AG04449 (cell line): ENCODE data around the gene CDC42BPA.
A peak's percentile ranks its signal among the peaks of the same experiment; 100 is the strongest.

Experiments
- CTCF ChIA-PET: fragments of 350-600 bp; formaldehyde crosslinking; extraction: SDS; loops from one replicate; lab custom pipeline; 2021; ENCODE audit warnings: antibody characterized with exemption; lab: Yijun Ruan, JAX
- POLR2A ChIA-PET: fragments of 400-600, 350-600 bp; formaldehyde crosslinking; extraction: SDS; loops from one replicate; lab custom pipeline; 2020; ENCODE audit warnings: antibody characterized with exemption, inconsistent platforms; lab: Yijun Ruan, JAX
- DNase-seq: peaks from one replicate; pipeline ENCODE4 v3.0.0-alpha.2; 2010; ENCODE audit warnings: low read depth, low spot score
- H3K4me3 ChIP-seq: 2 replicates; pipeline ENCODE4 v1.5.1; 2011; ENCODE audit warnings: low read depth, mild to moderate bottlenecking, control low read depth, low read length
- TF ChIP-seq, protein P1 (sequence below): IDR thresholded peaks from one replicate; pipeline ENCODE4 v1.5.1; 2011; ENCODE audit warnings: mild to moderate bottlenecking, moderate library complexity, low read length, control low read depth, inconsistent platforms; ENCODE audit not compliant: insufficient read depth; ENCODE audit errors: missing control alignments

CDC42BPA gene

DNA sequence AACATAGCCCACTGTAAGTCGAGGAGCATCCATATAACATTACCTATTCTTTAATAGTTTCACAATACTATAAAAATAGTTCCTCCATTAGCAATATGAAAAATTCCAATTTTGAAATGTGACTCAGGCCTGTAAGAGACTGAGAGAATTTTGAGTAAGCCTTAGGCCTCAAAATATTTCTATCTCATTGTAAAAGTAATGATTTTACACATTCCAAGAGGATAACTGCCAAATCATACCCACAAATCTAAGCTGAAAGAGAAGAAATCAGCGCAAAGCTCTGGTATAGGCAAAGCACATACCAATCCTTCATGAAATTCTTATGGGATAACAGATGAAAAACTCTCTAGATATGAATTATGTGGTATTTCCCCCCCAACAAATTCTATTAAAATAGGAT, 144.1 kb downstream of the CDC42BPA start:
- TF ChIP-seq, protein P1, sequence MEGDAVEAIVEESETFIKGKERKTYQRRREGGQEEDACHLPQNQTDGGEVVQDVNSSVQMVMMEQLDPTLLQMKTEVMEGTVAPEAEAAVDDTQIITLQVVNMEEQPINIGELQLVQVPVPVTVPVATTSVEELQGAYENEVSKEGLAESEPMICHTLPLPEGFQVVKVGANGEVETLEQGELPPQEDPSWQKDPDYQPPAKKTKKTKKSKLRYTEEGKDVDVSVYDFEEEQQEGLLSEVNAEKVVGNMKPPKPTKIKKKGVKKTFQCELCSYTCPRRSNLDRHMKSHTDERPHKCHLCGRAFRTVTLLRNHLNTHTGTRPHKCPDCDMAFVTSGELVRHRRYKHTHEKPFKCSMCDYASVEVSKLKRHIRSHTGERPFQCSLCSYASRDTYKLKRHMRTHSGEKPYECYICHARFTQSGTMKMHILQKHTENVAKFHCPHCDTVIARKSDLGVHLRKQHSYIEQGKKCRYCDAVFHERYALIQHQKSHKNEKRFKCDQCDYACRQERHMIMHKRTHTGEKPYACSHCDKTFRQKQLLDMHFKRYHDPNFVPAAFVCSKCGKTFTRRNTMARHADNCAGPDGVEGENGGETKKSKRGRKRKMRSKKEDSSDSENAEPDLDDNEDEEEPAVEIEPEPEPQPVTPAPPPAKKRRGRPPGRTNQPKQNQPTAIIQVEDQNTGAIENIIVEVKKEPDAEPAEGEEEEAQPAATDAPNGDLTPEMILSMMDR, result no peak
- no peak overlapping the region for H3K4me3 ChIP-seq
- ChIA-PET POLR2A (interaction anchor here (1.0 kb wide), 1 partner anchor 67 kb away, joined by 3 read pairs; no protein-coding TSS in a partner anchor), CTCF (interaction anchor here (1.0 kb wide), 1 partner anchor 60 kb away, joined by 3 read pairs; no protein-coding TSS in a partner anchor)
- peak; percentile 54 for DNase-seq

DNA sequence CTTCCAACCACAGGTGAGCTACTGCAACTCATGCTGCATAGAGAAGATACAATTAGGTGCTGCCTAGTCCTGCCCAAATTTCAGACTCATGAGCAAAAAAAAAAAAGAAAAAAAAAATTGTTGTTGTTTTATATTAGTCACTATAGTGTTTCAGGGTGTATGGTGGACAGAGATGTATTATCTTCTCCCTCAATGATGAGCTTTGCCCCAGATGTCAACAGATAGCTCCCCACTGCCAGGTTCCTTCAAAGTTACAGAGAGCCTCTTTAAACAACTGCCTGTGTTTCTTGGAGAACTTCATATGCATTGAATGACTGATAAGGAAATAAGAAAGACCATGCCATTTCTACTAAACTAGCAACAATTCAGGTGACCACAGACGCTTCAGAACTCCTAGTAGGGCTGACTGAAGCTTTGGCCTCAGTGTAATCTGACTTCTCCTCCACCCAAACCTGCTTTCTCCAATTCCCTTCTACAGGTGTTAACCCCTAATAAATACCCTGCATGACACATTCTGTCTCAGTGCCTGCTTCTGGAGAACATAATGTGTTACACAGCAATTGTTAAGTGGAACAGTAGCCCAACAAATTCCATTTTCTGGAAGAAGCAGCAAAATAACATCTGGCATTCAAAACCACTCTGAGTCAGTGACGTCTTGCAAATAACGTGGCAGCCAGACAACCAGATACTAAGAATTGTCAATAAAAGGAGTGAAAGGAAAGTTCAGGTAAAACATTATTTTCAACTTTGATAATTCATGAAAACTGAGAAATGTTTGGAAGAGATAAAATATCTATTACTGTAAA, 147.7 kb downstream of the CDC42BPA start:
- no peak overlapping the region for H3K4me3 ChIP-seq
- TF ChIP-seq, protein P1, result no peak
- POLR2A ChIA-PET, result no interaction called here
- CTCF ChIA-PET, result interaction anchor here (0.6 to 1.1 kb wide), 3 partner anchors 9 to 42 kb away, joined by 3 read pairs; no protein-coding TSS in a partner anchor
- no peak for DNase-seq

DNA sequence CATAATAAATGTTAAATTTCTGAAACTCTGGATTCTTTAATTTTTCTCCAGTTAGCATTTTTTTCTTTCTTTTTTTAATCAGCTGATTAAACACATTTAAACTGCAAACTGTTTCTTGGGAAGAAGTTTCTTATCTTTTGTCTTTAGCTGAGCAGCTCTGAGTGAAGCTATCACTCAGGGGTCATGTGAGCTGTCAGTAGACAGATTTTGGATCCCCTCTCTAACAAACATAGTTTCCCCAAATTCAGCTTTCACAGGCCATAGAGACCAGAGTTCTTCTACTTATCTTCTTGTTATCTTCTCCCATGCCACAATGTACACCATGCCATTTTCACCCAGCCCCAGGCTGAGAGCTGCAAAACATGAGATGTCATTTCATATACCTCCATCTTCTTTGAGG, 148.9 kb downstream of the CDC42BPA start:
- ChIA-PET POLR2A (no interaction called here), CTCF (interaction anchor here (1.1 kb wide), 1 partner anchor 20 kb away, joined by 3 read pairs; no protein-coding TSS in a partner anchor)
- no peak for DNase-seq
- TF ChIP-seq, protein P1, result no peak
- no peak overlapping the region for H3K4me3 ChIP-seq

DNA sequence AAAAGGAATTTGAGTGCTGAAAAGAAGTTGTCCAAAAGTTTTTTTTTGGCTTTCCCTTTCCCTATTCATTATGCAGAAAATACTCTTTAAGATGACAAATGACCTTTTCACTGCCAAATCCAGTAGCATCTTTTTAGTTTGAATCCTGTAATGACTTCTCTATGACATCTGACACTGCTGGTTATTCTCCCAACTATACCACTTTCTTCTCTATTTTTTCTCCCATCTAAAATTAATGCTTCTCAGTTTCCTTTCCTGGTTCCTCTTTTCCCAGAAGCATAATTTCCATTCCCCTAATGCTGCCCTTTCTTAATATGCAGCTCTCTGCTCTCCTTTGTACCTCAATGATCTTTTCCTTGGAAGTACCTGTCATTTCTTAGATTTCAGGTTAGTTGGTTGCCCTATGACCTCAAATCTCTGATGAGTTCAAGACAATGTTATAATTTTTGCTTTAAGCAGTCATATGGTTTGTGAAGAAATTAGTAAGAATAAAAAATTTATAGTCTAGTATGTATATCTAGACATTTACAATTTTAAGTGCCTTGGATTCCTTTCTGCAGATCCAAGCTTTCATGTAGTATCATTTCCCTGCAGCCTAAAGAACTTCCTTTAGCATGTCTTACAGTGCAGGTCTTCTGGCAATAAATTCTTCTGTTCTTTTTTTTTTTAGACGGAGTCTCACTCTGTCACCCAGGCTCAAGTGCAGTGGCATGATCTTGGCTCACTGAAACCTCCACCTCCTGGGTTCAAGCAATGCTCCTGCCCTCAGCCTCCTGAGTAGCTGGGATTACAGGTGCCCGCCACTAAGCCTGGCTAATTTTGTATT, 150.8 kb downstream of the CDC42BPA start:
- ChIA-PET POLR2A (no interaction called here), CTCF (no interaction called here)
- no peak for DNase-seq
- H3K4me3 ChIP-seq, result no peak overlapping the region
- TF ChIP-seq, protein P1, result no peak

DNA sequence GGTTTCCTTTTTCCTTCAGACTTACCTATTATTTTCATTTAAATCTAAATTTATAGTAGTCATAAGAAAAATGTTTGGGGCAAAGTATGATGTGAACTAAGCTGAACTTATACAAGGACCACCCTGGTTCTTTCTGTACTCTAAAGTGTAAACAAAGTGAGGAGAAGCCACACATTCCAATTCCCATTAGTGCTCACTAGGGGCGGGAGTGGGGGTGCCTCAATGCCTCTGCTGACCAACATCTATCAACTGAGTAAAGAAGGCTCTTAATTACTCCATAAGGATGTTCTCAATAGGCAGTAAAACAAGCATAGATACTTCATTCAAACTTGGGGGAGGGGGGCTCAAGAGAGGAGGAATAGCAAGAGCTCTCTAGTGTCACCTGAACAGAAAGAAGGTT, 151.7 kb downstream of the CDC42BPA start:
- ChIA-PET CTCF (interaction anchor here (0.9 kb wide), 1 partner anchor 54 kb away, joined by 3 read pairs; no protein-coding TSS in a partner anchor), POLR2A (no interaction called here)
- DNase-seq, result no peak
- no peak overlapping the region for H3K4me3 ChIP-seq
- TF ChIP-seq, protein P1, result no peak
